GM21360 (cell line): ENCODE results near the gene FAM174C.

ENCODE experiments used
- ATAC-seq: cut with Tn5 transposase; IDR thresholded peaks from one replicate; pipeline ENCODE4 v1.9.1; 2021; ENCODE audit warnings: mild to moderate bottlenecking, moderate library complexity; ENCODE audit not compliant: unreplicated experiment

Gene FAM174C

GRCh38 chr19:1249990-1250436, 25.3 kb upstream of the FAM174C start:
- ATAC-seq = no peak

DNA sequence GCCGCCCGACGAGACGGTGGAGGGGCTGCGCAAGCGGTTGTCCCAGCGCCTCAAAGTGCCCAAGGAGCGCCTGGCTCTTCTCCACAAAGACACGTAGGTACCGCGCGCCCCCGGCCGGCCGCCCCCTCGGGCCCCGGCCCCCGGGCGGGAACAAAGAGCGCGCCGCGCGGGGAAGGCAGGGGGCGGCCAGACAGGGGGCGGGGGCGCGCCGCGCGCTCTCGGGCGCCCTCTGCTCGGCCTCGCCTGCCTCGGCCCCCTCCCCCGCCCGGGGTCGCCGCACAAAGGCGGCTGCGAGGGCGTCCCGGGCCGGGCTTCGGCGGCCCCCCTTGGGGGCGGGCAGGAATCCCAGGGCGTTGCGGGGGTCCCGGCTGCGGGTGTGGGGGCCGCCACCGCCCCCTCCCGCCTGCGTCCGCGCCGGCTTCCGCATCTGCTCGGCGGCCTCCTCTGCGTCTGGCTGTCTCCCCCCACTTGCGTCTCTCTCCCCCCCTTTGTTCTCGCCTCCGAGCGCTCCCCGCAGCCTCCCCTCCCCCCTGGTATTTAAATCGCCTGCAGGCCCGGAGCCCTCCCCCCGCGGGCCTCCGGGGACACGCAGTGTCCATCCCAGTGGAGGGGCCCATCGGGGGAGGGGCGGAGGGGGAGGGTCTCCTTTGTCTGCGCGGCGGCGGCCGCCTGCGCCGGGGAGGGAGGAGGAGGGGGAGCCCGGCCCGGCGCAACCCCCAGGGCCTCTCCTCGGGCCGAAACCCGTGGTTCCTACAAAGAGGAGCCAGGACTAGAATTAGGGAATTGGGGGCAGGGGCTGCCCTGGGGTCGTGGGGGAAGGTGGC, 24.7 kb upstream of the FAM174C start:
- no peak for ATAC-seq

- no peak for ATAC-seq
Measured at GRCh38 chr19:1251330-1252220, 23.8 kb upstream of the FAM174C start.

DNA sequence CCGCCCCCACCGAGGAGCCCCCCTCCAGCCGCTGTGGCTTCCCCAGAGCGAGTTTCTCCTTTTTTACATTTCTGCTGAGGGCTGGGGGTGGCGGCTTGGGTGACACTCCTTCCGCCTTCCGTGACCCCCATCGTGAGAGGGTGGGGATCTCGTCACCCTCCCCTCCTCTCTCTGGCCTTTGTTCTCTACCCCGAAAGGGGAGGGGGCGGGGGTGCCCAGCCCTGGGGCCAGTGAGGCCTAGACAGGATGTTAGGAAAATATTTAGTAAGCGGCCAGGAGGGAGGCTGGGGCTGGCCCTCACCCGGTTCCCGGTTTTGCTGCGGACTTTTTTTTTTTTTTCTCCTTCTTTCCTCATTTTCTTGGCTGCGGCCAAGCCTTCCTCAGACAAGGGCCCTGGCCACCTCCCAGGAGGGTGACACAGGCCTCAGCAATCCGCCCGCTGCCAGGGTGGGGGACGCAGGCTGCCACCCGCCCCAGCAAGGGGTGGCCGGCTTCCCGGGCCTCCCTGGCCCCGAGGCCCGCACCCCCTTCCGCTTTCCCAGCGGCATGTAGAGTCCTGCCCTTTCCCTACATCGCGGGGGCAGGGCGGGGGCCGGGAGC, 23.0 kb upstream of the FAM174C start:
- no peak for ATAC-seq

GRCh38 chr19:1252821-1253513, 22.4 kb upstream of the FAM174C start:
- no peak for ATAC-seq

GRCh38 chr19:1253514-1254080, 21.7 kb upstream of the FAM174C start:
- ATAC-seq = no peak

DNA sequence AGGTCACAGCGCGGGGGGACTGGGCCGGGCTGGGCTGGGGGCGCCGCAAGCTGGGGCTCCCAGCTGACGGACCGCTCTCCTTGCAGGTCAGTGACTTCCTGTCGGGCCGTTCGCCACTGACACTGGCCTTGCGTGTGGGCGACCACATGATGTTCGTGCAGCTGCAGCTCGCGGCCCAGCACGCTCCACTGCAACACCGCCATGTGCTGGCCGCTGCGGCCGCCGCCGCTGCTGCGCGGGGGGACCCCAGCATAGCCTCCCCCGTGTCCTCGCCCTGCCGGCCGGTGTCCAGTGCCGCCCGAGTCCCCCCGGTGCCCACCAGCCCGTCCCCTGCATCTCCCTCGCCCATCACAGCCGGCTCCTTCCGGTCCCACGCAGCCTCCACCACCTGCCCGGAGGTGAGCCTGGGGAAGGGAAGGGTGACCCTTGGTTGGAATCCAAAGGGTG, 21.2 kb upstream of the FAM174C start:
- ATAC-seq = no peak

DNA sequence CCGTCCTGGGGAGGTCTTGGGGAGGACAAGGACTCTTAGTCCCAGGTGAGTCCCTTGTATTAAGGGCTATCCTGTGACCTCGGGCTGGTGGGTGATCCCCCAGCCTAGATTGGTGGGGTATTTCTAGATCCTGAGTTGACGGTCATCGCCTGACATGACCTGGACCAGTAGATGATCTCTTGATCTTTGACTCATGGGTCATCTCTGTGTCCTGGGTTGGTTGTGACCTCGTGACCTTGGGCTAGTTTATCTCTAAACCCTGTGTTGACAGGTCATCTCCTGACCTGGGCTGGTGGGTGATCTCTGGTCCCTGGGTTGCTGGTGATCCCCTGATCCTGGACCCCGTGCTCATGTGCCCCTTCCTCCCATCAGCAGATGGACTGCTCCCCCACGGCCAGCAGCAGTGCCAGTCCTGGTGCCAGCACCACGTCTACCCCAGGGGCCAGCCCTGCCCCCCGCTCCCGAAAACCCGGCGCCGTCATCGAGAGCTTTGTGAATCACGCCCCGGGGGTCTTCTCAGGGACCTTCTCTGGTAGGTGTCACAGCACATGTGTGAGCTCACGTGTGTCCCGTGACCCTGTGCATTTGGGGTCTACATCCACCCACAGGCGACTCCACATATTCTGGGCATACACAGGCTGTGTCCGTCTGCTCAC, 20.7 kb upstream of the FAM174C start:
- ATAC-seq = no peak

- no peak for ATAC-seq
Measured at GRCh38 chr19:1255186-1256161, 19.9 kb upstream of the FAM174C start.

GRCh38 chr19:1256646-1257474, 18.5 kb upstream of the FAM174C start:
- no peak for ATAC-seq

- no peak for ATAC-seq
Measured at GRCh38 chr19:1257475-1258162, 17.7 kb upstream of the FAM174C start.

DNA sequence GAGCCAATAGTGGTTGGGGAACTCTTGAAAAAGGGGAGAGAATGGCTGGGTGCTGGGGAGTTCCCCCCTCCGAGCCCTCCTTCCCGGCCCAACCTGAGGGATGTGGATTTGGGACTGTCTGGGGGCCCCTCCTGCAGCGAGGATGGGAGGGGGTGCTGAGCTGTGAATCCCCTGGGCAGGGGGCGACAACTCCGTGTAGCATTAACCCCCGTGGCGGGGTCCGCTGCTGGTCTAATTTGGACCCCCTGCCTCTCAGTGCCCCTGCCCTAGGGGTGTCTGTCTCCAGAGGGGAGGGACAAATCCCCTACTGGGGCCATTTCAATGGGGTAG, 17.2 kb upstream of the FAM174C start:
- no peak for ATAC-seq

DNA sequence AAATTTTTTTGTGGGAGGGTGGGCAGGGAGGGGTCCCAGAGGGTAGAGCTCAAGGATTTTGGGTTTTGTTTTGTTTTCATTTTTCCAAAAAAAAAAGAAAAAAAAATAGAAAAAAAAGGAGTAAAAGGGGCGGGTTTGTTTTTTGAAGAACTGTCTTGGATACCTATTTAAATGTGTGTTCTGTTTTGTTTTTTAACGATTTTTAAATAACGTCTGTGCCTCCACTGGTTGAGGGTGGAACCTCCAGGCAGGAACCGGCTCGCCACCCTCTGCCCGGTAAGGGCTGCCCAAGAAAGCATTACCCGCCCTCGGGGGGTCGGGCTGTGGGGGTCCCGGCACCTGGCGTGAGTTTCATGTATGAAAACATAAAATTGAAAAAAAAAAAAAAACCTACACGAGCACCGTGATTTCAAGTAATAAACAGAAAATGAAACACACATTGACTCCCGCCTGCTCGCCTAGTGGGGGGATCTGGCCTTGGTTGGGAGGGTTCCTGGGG, 16.6 kb upstream of the FAM174C start:
- no peak for ATAC-seq

DNA sequence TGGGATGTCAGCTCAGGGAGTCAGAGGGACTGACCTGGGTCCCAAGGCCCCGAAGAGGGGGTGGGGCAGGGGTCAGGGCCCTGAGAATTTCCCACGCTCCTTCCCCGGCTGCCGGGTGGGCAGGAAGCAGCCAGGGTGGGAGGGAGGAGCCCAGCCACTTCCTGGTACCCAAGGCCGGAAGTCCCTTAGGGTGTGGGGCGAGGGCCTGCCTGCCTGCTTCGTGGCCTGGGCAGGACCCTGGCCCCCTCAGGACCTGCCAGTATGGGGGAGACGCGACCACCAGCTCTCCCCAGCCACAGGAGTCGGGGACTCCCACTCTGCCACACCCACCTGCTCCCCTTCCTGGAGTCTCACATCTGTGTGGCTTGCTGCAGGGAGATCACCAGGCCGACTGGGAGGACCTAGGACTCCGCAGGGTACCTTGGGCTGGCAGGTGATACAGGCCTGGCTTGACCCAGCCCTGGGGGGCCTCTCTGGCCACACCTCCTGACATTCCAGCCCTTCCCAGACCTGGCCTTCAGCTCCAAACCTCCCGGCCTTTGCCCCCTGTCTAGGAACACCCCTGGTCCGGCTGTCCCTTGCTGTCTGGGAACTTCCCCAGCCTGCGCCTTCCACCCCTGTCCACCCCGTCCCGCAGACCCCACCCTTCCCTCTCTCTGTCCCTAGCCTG, 16.0 kb upstream of the FAM174C start:
- ATAC-seq = no peak

- ATAC-seq = peak; percentile 4
Measured at GRCh38 chr19:1259876-1260748, 15.2 kb upstream of the FAM174C start.
